ENCODE measurements around the gene C12orf54.
"Not testable (repeated sequence)": the region's sequence is repeated elsewhere in the genome, so short reads cannot be mapped to it uniquely, and the experiment has no call there.

The C12orf54 gene

GRCh38 chr12:48482198-48482597 lies at the start of gene C12orf54:
Gene C12orf54, plus strand, starts transcription at chr12:48482498. Its CDS starts 799 bp downstream, at chr12:48483297.
- no peak for DNase-seq

- DNase-seq: not testable (repeated sequence)
These were observed 48.3 kb upstream of the C12orf54 start for GRCh38 chr12:48434016-48434415.

DNA sequence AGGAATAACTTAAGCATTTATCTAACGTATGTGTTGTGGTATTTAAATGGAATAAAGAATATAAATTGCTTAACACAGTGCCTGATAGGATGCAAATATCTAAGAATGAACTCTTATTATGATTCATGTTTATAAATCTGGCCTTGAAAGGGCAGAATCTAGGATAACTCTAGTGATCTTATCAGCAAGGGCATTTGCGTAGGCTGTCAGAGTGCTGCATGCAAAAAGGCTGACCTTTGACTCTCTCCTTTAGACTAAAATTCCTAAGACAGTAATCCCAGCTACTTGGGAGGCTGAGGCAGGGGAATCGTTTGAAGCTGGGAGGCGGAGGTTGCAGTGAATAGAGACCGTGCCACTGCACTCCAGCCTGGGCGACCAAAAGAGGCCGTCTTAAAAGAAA lies 41.2 kb upstream of the C12orf54 start:
- no peak for DNase-seq

- DNase-seq: no peak
These were observed 40.0 kb upstream of the C12orf54 start for GRCh38 chr12:48442179-48442847.

DNA sequence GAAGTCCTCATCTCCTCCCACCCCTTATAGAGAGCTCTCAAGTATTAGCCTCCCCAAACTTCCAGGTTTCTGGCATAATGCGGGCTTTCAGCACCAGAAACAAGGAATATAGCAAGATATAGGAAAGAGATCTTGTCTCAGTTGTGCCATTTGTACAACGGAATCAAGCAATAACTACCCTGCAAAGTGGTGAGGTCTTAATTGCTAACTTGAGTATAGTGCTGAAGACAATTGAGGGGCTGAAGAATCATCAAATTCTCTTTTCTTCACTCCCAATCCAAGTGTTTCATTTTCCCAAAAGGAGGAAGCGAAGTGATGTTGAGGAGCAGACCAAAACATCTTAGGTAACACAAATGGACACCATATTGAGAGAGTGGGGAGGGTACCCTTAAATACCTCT lies 36.8 kb upstream of the C12orf54 start:
- DNase-seq: no peak

DNA sequence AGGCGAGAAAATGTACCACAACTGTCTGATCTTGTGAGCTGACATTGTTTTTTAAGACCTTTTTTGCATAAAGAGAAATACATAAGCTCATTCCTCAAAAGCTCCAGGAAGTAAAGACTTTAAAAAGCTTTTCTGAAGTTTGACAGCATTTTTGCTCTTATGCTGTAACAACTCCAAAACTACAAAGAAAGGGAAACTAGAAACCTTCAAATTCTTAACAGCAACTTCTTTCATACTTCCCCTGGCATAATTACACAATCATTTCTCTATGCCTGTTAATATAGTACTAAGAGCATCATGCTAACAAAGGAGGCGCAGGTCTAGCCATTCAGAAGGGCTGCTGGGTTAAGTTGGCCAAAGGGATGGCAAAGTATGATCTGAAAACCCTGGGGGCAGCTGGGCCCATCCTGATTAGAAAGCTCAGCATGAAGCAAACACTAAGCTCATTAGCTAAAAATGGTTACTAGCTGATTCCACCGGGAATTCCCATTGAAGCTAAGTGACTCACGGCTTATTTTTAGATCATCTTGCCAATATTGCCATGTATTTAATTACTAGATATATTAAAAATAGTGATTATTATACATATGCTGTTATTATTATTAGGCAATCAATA lies 36.0 kb upstream of the C12orf54 start:
- DNase-seq: peak in 1 of 3 experiments; percentile 13

DNA sequence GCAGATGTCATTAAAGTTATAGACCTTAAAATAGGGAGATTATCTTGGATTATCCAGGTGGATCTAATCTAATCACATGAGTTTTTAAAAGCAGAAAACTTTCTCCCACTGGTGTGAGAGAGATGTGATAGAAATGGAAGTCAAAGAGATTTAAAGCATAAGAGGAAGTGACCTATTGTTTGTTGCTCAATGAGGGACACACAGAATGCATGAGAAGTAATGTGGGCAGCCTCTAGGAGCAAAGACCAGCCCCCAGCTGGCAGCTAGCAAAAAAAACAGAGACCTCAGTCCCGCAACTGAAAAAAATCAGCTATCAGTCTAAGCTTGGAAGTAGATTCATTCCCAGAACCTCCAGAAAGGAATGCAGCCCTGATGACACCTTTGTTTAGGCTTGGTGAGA lies 34.5 kb upstream of the C12orf54 start:
- DNase-seq: no peak

DNA sequence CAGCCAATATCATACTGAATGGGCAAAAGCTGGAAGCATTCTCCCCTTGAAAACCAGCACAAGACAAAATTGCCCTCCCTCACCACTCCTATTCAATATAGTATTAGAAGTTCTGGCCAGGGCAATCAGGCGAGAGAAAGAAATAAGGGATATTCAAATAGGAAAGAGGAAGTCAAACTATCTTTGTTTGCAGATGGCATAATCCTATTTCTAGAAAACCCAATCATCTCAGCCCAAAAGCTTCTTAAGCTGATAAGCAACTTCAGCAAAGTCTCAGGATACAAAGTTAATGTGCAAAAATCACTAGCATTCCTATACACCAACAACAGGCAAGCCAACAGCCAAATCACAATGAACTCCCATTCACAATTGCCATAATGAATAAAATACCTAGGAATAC lies 30.9 kb upstream of the C12orf54 start:
- no peak for DNase-seq

DNA sequence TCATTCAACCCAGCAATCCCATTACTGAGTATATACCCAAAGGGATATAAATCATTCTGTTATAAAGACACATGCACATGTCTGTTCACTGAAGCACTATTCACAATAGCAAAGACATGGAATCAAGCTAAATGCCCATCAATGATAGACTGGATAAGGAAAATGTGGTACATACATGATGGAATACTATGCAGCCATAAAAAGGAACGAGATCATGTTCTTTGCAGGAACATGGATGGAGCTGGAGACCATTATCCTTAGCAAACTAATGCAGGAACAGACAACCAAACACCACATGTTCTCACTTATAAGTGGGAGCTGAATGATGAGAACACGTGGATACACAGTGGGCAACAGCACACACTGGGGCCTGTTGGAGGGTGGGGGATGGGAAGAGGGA lies 29.3 kb upstream of the C12orf54 start:
- not testable (repeated sequence) for DNase-seq

DNA sequence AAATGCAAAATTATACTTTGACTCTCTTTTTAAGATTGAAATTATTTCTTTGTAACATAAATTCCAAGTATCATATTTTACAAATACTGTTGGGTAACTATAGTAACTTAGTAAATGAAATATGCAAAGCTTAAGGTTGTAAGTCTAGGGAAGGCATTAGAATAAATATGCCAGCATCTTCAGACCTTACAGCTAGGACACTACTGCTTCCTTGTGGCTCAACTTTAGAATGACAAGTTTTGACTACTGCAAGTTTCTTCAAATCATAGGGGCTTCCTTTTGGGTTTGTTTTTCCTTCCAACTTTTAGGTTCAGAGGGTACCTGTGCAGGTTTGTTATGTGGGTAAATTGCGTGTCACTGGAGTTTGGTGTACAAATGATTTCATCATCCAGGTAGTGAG lies 27.6 kb upstream of the C12orf54 start:
- DNase-seq: peak in 1 of 3 experiments; percentile 28

GRCh38 chr12:48455116-48455515 lies 27.2 kb upstream of the C12orf54 start:
- DNase-seq: no peak

- DNase-seq: no peak
These were observed 23.0 kb upstream of the C12orf54 start for GRCh38 chr12:48459259-48459658.

DNA sequence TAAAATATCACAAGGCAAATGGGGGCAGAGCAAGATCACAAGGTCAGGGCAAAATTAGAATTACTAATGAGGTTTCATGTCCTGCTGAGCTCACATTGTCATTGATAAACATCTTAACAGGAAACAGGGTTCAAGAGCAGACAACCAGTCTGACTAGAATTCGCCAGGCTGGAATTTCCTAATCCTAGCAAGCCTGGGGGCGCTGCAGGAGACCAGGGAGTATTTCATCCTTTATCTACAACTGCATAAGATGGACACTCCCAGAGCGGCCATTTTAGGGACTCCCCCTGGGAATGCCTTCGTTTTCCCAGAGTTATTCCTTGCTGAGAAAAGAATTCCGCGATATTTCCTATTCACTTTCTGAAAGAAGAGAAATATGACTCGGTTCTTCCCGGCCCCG lies 13.3 kb upstream of the C12orf54 start:
- not testable (repeated sequence) for DNase-seq

DNA sequence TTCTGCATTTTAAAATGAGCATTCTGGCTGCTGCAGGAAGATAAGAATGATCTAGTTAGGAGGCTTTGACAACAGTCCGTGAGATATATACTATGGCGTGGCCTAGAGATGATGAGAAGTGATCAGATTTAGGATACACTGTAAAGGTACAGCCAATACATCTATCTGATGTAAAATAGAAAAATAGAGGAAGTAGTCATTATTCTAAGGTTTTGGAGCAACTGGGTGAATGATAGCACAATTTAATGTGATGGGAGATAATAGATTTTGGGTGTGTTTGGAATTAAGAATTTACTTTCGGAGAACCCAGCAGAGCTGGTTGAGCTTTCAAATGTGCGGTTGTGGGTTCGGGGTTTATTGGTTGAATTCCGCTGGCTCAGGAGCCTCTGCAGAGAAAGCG lies 10.0 kb upstream of the C12orf54 start, which contains the start of gene ANP32D:
TSS of gene ANP32D (plus strand) at position 301 of the 400 bp plus-strand sequence. CDS start 106 bp downstream, outside the sequence.
- no peak for DNase-seq

DNA sequence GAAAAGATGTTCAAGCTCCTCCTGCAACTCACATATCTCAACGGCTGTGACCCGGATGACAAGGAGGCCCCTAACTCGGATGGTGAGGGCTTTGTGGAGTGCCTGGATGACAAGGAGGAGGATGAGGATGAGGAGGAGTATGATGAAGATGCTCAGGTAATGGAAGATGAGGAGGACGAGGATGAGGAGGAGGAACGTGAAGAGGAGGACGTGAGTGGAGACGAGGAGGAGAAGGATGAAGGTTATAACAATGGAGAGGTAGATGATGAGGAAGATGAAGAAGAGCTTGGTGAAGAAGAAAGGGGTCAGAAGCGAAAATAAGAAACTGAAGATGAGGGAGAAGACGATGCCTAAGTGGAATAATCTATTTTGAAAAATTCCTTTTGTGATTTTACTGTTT lies 9.2 kb upstream of the C12orf54 start:
- DNase-seq: no peak

DNA sequence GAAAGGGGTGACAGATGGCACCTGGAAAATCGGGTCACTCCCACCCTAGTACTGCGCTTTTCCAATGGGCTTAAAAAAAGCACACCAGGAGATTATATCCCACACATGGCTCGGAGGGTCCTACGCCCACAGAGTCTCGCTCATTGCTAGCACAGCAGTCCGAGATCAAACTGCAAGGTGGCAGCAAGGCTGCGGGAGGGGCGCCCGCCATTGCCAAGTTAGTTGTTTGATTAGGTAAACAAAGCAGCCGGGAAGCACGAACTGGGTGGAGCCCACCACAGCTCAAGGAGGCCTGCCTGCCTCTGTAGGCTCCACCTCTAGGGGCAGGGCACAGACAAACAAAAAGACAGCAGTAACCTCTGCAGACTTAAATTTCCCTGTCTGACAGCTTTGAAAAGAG lies 7.8 kb upstream of the C12orf54 start:
- not testable (repeated sequence) for DNase-seq

GRCh38 chr12:48482930-48483329 lies 632 bp downstream of the C12orf54 start:
- no peak for DNase-seq

GRCh38 chr12:48486261-48486660 lies 4.0 kb downstream of the C12orf54 start:
- DNase-seq: no peak

DNA sequence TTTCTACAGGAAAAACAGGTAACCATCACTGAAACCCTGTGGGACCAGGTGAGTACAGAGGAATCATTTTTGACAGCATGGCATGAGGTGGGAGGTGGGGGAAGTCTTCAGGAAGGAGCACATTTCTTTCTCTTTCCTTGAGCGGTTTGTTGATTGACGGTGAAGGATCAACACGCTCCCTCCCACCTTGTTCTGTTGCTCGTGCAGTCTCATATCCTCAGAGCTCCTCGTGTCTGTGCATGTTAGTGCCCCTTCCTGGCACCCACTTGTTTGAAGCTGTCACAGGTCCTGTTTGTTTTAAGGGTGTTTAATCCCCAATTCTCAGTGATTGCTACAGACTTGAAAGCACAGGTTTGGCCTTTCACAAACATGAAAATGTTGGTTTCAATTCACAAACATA lies 4.4 kb downstream of the C12orf54 start:
- DNase-seq: no peak

DNA sequence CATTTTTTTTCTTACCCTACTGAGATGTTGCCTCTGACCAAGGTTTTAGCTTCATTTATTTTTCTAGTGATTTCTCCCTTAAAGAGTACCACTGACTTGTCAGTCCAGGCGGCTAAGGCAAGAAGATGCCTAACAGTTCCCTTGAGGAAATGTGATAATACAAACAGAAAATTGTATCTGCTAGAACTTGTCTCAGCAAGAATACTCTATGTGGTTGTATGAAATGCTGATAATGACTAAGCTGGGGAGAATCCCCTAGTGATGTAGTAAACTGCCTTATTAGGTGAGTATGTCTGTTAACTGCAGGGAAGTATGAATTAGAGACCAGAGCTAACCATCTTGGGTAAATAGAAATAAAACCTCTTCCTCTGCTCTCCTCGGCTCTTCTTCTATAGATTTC lies 6.7 kb downstream of the C12orf54 start:
- no peak for DNase-seq

DNA sequence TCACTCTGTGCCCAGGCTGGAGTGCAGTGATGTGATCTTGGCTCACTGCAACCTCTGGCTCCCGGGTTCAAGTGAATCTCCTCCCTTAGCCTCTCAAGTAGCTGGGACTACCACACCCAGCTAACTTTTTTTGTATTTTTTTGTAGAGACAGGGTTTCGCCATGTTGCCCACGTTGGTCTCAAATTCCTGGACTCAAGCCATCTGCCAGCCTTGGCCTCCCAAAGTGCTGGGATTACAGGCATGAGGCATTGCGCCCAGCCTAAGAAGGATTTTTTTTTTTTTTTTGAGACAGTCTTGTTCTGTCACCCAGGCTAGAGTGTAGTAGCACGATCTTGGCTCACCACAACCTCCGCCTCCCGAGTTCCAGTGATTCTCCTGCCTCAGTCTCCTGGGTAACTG lies 7.2 kb downstream of the C12orf54 start:
- not testable (repeated sequence) for DNase-seq

GRCh38 chr12:48500281-48500680 lies 18.0 kb downstream of the C12orf54 start:
- not testable (repeated sequence) for DNase-seq

GRCh38 chr12:48506836-48507235 lies 24.5 kb downstream of the C12orf54 start:
- DNase-seq: not testable (repeated sequence)

GRCh38 chr12:48508987-48509386 lies 26.7 kb downstream of the C12orf54 start:
- DNase-seq: no peak

DNA sequence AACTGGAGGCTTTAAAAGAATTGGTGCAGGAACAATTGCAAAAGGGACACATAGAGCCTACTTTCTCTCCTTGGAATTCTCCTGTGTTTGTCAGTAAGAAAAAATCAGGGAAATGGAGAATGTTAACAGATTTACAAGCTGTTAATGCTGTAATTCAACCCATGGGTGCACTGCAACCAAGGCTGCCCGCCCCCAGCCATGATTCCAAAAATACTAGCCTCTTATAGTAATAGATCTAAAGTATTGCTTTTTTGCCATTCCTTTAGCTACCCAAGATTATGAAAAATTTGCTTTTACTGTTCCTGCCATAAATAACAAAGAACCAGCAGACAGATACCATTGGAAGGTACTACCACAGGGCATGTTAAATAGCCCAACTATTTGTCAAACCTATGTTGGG lies 27.8 kb downstream of the C12orf54 start:
- no peak for DNase-seq

Measured in NCI-H1417 (cell line).